ENCODE data around the gene RPL32. TPM values are rescaled to one million over a fixed set of nuclear protein-coding genes. Genes with fewer than 3 reads are reported as not detected.
"Not testable (repeated sequence)": the region's sequence is repeated elsewhere in the genome, so short reads cannot be mapped to it uniquely, and the experiment has no call there.

RPL32 gene
- polyA plus RNA-seq, 4 donors: 2,104 to 2,243 (median 2,171) TPM

- peak; percentile 68 to 77 (median 72) for DNase-seq (ENCODE audit: low read depth in 4 of 4, low spot score in 3 of 4)
These were observed 27.0 kb upstream of the RPL32 start for GRCh38 chr3:12868039-12869034.

GRCh38 chr3:12866836-12867235 is 25.5 kb upstream of the RPL32 start:
- DNase-seq (ENCODE audit: low read depth in 4 of 4, low spot score in 3 of 4): no peak

- no peak for DNase-seq (ENCODE audit: low read depth in 4 of 4, low spot score in 3 of 4)
These were observed 23.9 kb upstream of the RPL32 start for GRCh38 chr3:12865271-12865670.

GRCh38 chr3:12862387-12862786 is 21.0 kb upstream of the RPL32 start:
- no peak for DNase-seq (ENCODE audit: low read depth in 4 of 4, low spot score in 3 of 4)

- DNase-seq (ENCODE audit: low read depth in 4 of 4, low spot score in 3 of 4): no peak
These were observed 20.2 kb upstream of the RPL32 start for GRCh38 chr3:12861611-12862010.

GRCh38 chr3:12859840-12860239 is 18.5 kb upstream of the RPL32 start:
- no peak for DNase-seq (ENCODE audit: low read depth in 4 of 4, low spot score in 3 of 4)

GRCh38 chr3:12856626-12857025 is 15.3 kb upstream of the RPL32 start:
- DNase-seq (ENCODE audit: low read depth in 4 of 4, low spot score in 3 of 4): no peak

GRCh38 chr3:12854565-12854964 is 13.2 kb upstream of the RPL32 start:
- no peak for DNase-seq (ENCODE audit: low read depth in 4 of 4, low spot score in 3 of 4)

GRCh38 chr3:12853847-12854246 is 12.5 kb upstream of the RPL32 start:
- DNase-seq (ENCODE audit: low read depth in 4 of 4, low spot score in 3 of 4): not testable (repeated sequence)

GRCh38 chr3:12852201-12852600 is 10.8 kb upstream of the RPL32 start:
- no peak for DNase-seq (ENCODE audit: low read depth in 4 of 4, low spot score in 3 of 4)

- DNase-seq (ENCODE audit: low read depth in 4 of 4, low spot score in 3 of 4): no peak
These were observed 4.4 kb upstream of the RPL32 start for GRCh38 chr3:12845811-12846210.

- no peak for DNase-seq (ENCODE audit: low read depth in 4 of 4, low spot score in 3 of 4)
These were observed 1.1 kb upstream of the RPL32 start for GRCh38 chr3:12842469-12842868.

GRCh38 chr3:12841970-12842328 is 584 bp upstream of the RPL32 start:
- no peak for DNase-seq (ENCODE audit: low read depth in 4 of 4, low spot score in 3 of 4)

GRCh38 chr3:12840591-12841148 is 695 bp downstream of the RPL32 start:
- no peak for DNase-seq (ENCODE audit: low read depth in 4 of 4, low spot score in 3 of 4)

- DNase-seq (ENCODE audit: low read depth in 4 of 4, low spot score in 3 of 4): not testable (repeated sequence)
These were observed 1.2 kb downstream of the RPL32 start for GRCh38 chr3:12840148-12840547.

- DNase-seq (ENCODE audit: low read depth in 4 of 4, low spot score in 3 of 4): no peak
These were observed 2.0 kb downstream of the RPL32 start for GRCh38 chr3:12839156-12839946.

GRCh38 chr3:12838179-12838965 is 3.0 kb downstream of the RPL32 start:
- no peak for DNase-seq (ENCODE audit: low read depth in 4 of 4, low spot score in 3 of 4)

- DNase-seq (ENCODE audit: low read depth in 4 of 4, low spot score in 3 of 4): no peak
These were observed 3.9 kb downstream of the RPL32 start for GRCh38 chr3:12837295-12837986.

- DNase-seq (ENCODE audit: low read depth in 4 of 4, low spot score in 3 of 4): no peak
These were observed 6.2 kb downstream of the RPL32 start for GRCh38 chr3:12835052-12835665.
